Measurements from ENCODE around the gene CMTM5. TPM values are rescaled to one million over a fixed set of nuclear protein-coding genes. Genes with fewer than 3 reads are reported as not detected.

CMTM5 gene
- total RNA-seq, 2 experiments from 2014 or later, result not detected

GRCh38 chr14:23380976-23381375, 4.1 kb downstream of the CMTM5 start:
- no peaks in the 10 kb centered on the region for H3K36me3 ChIP-seq (ENCODE audit: insufficient read depth, low read length)
- no peak for DNase-seq (ENCODE audit: low spot score)
- no peaks in the 10 kb centered on the region for H4K20me1 ChIP-seq (ENCODE audit: insufficient read depth, low read length)
- no peaks in the 10 kb centered on the region for H3K9me2 ChIP-seq (ENCODE audit: insufficient read depth, low read length)
- POLR2A ChIA-PET, result no interaction called here
- intact Hi-C loops (cut with micrococcal nuclease; ENCODE audit: unreplicated experiment), result loop anchor here (1.0 to 5.0 kb wide), 3 partner anchors 53 to 259 kb away; no protein-coding TSS in a partner anchor
- H3K79me2 ChIP-seq (ENCODE audit: insufficient read depth, low read depth, low read length), result no peaks in the 10 kb centered on the region
- H3K4me1 ChIP-seq (ENCODE audit: insufficient read depth, low read length, poor library complexity, severe bottlenecking), result no peaks in the 10 kb centered on the region
- no peak overlapping the region for H3K4me3 ChIP-seq (ENCODE audit: low read depth, low read length, poor library complexity, severe bottlenecking)
- no peak overlapping the region for H2AFZ ChIP-seq (ENCODE audit: low read length)
- TF ChIP-seq EZH2phosphoT487 (IDR thresholded peaks at IDR 0.05; ENCODE audit: borderline replicate concordance, low read depth, low read length) (no peak), CTCF (conservative IDR thresholded peaks at IDR 0.05; ENCODE audit: low read length) (no peak)
- H3K9me3 ChIP-seq (ENCODE audit: low read length), result no peaks in the 10 kb centered on the region
- CTCF ChIA-PET (ENCODE audit: unreplicated experiment), result interaction anchor here (0.6 to 1.1 kb wide), 2 partner anchors 58 to 74 kb away, joined by 3 to 4 read pairs; no protein-coding TSS in a partner anchor
- no peak overlapping the region for H3K4me2 ChIP-seq (ENCODE audit: low read length)
- BruUV-seq (replicated peaks), result no TSS peak
- H3K27ac ChIP-seq (ENCODE audit: low read depth, low read length, poor library complexity, severe bottlenecking), result no peak overlapping the region

- POLR2A ChIA-PET, result interaction anchor here (0.7 kb wide), 1 partner anchor 43 kb away, joined by 3 read pairs; no protein-coding TSS in a partner anchor
These were observed 5.0 kb downstream of the CMTM5 start for GRCh38 chr14:23381871-23382270.

More at GRCh38 chr14:23381871-23382270, 5.0 kb downstream of the CMTM5 start:
- no peaks in the 10 kb centered on the region for H4K20me1 ChIP-seq (ENCODE audit: insufficient read depth, low read length)
- H2AFZ ChIP-seq (ENCODE audit: low read length), result no peak overlapping the region
- H3K4me3 ChIP-seq (ENCODE audit: low read depth, low read length, poor library complexity, severe bottlenecking), result no peak overlapping the region
- H3K27ac ChIP-seq (ENCODE audit: low read depth, low read length, poor library complexity, severe bottlenecking), result no peak overlapping the region
- no peak overlapping the region for H3K4me2 ChIP-seq (ENCODE audit: low read length)
- intact Hi-C loops (cut with micrococcal nuclease; ENCODE audit: unreplicated experiment), result loop anchor here (5.0 kb wide), 1 partner anchor 260 kb away; no protein-coding TSS in a partner anchor
- no peaks in the 10 kb centered on the region for H3K4me1 ChIP-seq (ENCODE audit: insufficient read depth, low read length, poor library complexity, severe bottlenecking)
- no peak for DNase-seq (ENCODE audit: low spot score)
- CTCF ChIA-PET (ENCODE audit: unreplicated experiment), result no interaction called here
- H3K79me2 ChIP-seq (ENCODE audit: insufficient read depth, low read depth, low read length), result no peaks in the 10 kb centered on the region
- no peaks in the 10 kb centered on the region for H3K9me3 ChIP-seq (ENCODE audit: low read length)
- TF ChIP-seq EZH2phosphoT487 (IDR thresholded peaks at IDR 0.05; ENCODE audit: borderline replicate concordance, low read depth, low read length), result no peak
- TF ChIP-seq CTCF (conservative IDR thresholded peaks at IDR 0.05; ENCODE audit: low read length), result no peak
- no peaks in the 10 kb centered on the region for H3K9me2 ChIP-seq (ENCODE audit: insufficient read depth, low read length)
- no TSS peak for BruUV-seq (replicated peaks)
- H3K36me3 ChIP-seq (ENCODE audit: insufficient read depth, low read length), result no peaks in the 10 kb centered on the region

Data from OCI-LY7 (cell line).